NB4 (cell line): ENCODE measurements around the gene GPATCH3.

Experiments used
- CTCF ChIP-seq: IDR thresholded peaks from one replicate; pipeline ENCODE4 v1.5.1; 2012; ENCODE audit warnings: low read depth, low read length
- MAX ChIP-seq: IDR thresholded peaks from 2 replicates; pipeline ENCODE4 v1.6.1; 2011; ENCODE audit warnings: low read depth, low read length
- MYC ChIP-seq: IDR thresholded peaks from 2 replicates; pipeline ENCODE4 v1.6.1; 2011; ENCODE audit warnings: low read depth, low read length
- POLR2A ChIP-seq: IDR thresholded peaks from 2 replicates; pipeline ENCODE4 v1.6.1; 2011; ENCODE audit warnings: mild to moderate bottlenecking; ENCODE audit not compliant: insufficient read length; ENCODE audit errors: extremely low read depth

DNA sequence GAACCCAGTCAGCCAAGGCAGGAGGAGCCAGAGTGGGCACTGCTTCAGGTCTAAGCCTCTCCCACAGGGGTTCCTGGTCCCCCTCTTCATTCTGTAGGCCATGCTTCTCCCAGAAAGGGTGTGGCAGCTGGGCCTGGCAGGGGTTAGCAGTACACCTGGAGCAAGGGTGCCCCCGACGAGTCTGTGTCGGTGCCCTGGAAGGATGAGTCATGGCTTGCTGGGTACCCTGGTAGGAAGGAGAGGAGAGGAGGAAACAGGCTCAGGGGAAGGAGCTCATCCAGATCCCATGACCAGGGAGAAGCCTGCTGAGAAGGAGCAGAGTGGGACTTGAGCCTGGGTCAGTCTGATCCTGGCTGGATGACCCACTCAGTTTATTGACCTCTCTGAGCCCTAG lies 49.7 kb upstream of the GPATCH3 start:
- TF ChIP-seq CTCF = no peak
- TF ChIP-seq POLR2A = no peak
- TF ChIP-seq MAX = no peak
- no peak for TF ChIP-seq MYC
